ENCODE measurements around the gene CCDC150.
"Not testable (repeated sequence)": the region's sequence is repeated elsewhere in the genome, so short reads cannot be mapped to it uniquely, and the experiment has no call there.

CCDC150 gene

GRCh38 chr2:196601430-196602306 lies 37.8 kb upstream of the CCDC150 start:
- Histone ChIP-seq H3K27me3 (peaks cover 40% of the 10 kb centered on the region), H3K36me3 (no peaks in the 10 kb centered on the region), H3K9me3 (no peaks in the 10 kb centered on the region), H3K4me1 (ENCODE audit: control insufficient read depth in 1 of 2, insufficient read depth in 1 of 2, low read depth in 1 of 2, low read length in 1 of 2) (no peaks in the 10 kb centered on the region), H3K27ac (no peak overlapping the region), H3K4me3 (ENCODE audit: low read depth in 1 of 2, low read length in 1 of 2) (no peak overlapping the region)
- no peak for TF ChIP-seq CTCF (IDR thresholded peaks at IDR 0.05)

GRCh38 chr2:196604196-196604595 lies 35.3 kb upstream of the CCDC150 start:
- Histone ChIP-seq H3K27me3 (peaks cover 27% of the 10 kb centered on the region), H3K9me3 (no peaks in the 10 kb centered on the region), H3K36me3 (no peaks in the 10 kb centered on the region), H3K27ac (no peak overlapping the region), H3K4me1 (ENCODE audit: control insufficient read depth in 1 of 2, insufficient read depth in 1 of 2, low read depth in 1 of 2, low read length in 1 of 2) (no peaks in the 10 kb centered on the region), H3K4me3 (ENCODE audit: low read depth in 1 of 2, low read length in 1 of 2) (no peak overlapping the region)
- TF ChIP-seq CTCF (IDR thresholded peaks at IDR 0.05), result no peak

GRCh38 chr2:196606516-196606915 lies 33.0 kb upstream of the CCDC150 start:
- Histone ChIP-seq H3K4me1 (ENCODE audit: control insufficient read depth in 1 of 2, insufficient read depth in 1 of 2, low read depth in 1 of 2, low read length in 1 of 2) (no peaks in the 10 kb centered on the region), H3K27ac (no peak overlapping the region), H3K36me3 (no peaks in the 10 kb centered on the region), H3K27me3 (peaks cover 7% of the 10 kb centered on the region), H3K9me3 (no peaks in the 10 kb centered on the region), H3K4me3 (ENCODE audit: low read depth in 1 of 2, low read length in 1 of 2) (no peak overlapping the region)
- no peak for TF ChIP-seq CTCF (IDR thresholded peaks at IDR 0.05)

- TF ChIP-seq CTCF (IDR thresholded peaks at IDR 0.05), result no peak
- Histone ChIP-seq H3K4me1 (ENCODE audit: control insufficient read depth in 1 of 2, insufficient read depth in 1 of 2, low read depth in 1 of 2, low read length in 1 of 2) (no peaks in the 10 kb centered on the region), H3K27me3 (peaks cover 2% of the 10 kb centered on the region), H3K27ac (no peak overlapping the region), H3K9me3 (no peaks in the 10 kb centered on the region), H3K36me3 (no peaks in the 10 kb centered on the region), H3K4me3 (ENCODE audit: low read depth in 1 of 2, low read length in 1 of 2) (no peak overlapping the region)
These were observed 32.4 kb upstream of the CCDC150 start for GRCh38 chr2:196607073-196607472.

- not testable (repeated sequence) for H3K4me3 ChIP-seq (ENCODE audit: low read depth in 1 of 2, low read length in 1 of 2); H3K27me3 ChIP-seq; H3K9me3 ChIP-seq; H3K27ac ChIP-seq; H3K4me1 ChIP-seq (ENCODE audit: control insufficient read depth in 1 of 2, insufficient read depth in 1 of 2, low read depth in 1 of 2, low read length in 1 of 2); H3K36me3 ChIP-seq
These were observed 31.6 kb upstream of the CCDC150 start for GRCh38 chr2:196607896-196608295.

GRCh38 chr2:196609806-196610205 lies 29.7 kb upstream of the CCDC150 start:
- H3K36me3 ChIP-seq, result no peaks in the 10 kb centered on the region
- H3K9me3 ChIP-seq, result no peaks in the 10 kb centered on the region
- no peak for TF ChIP-seq CTCF (IDR thresholded peaks at IDR 0.05)
- H3K27ac ChIP-seq, result no peak overlapping the region
- H3K4me3 ChIP-seq (ENCODE audit: low read depth in 1 of 2, low read length in 1 of 2), result no peak overlapping the region
- H3K27me3 ChIP-seq, result no peaks in the 10 kb centered on the region
- no peaks in the 10 kb centered on the region for H3K4me1 ChIP-seq (ENCODE audit: control insufficient read depth in 1 of 2, insufficient read depth in 1 of 2, low read depth in 1 of 2, low read length in 1 of 2)

Data from neutrophil (primary cell).